ENCODE data around the gene PDE4D. TPM values are rescaled to one million over a fixed set of nuclear protein-coding genes. Genes with fewer than 3 reads are reported as not detected.

Gene PDE4D
- total RNA-seq, 1 donor from 2014 or later: 85.8 TPM

- H3K27ac ChIP-seq: no peak overlapping the region
- peak; percentile 22 for ATAC-seq
- no peak for TF ChIP-seq CTCF (IDR thresholded peaks at IDR 0.05)
- H3K4me3 ChIP-seq: no peak overlapping the region
- no peaks in the 10 kb centered on the region for H3K36me3 ChIP-seq
- no peaks in the 10 kb centered on the region for H3K9me3 ChIP-seq
- no peaks in the 10 kb centered on the region for H3K4me1 ChIP-seq
- H3K27me3 ChIP-seq: no peaks in the 10 kb centered on the region
- DNase-seq: no peak
- intact Hi-C loops (cut with DNase I): no loop called here
Observed at GRCh38 chr5:59241119-59241518, 652.4 kb downstream of the PDE4D start.

- Histone ChIP-seq H3K27me3 (no peaks in the 10 kb centered on the region), H3K27ac (no peak overlapping the region), H3K4me1 (no peaks in the 10 kb centered on the region), H3K9me3 (no peaks in the 10 kb centered on the region), H3K36me3 (no peaks in the 10 kb centered on the region), H3K4me3 (no peak overlapping the region)
- ATAC-seq (no peak), DNase-seq (no peak)
- intact Hi-C loops (cut with DNase I): no loop called here
- TF ChIP-seq CTCF (IDR thresholded peaks at IDR 0.05): no peak
Observed at GRCh38 chr5:59238126-59238902, 655.2 kb downstream of the PDE4D start.

- Histone ChIP-seq H3K36me3 (no peaks in the 10 kb centered on the region), H3K27ac (no peak overlapping the region), H3K4me3 (no peak overlapping the region), H3K9me3 (no peaks in the 10 kb centered on the region), H3K27me3 (no peaks in the 10 kb centered on the region), H3K4me1 (no peaks in the 10 kb centered on the region)
- intact Hi-C loops (cut with DNase I): no loop called here
- no peak for TF ChIP-seq CTCF (IDR thresholded peaks at IDR 0.05)
- no peak for ATAC-seq
- DNase-seq: no peak
Observed at GRCh38 chr5:59236986-59237385, 656.5 kb downstream of the PDE4D start.

- no peak overlapping the region for H3K27ac ChIP-seq
- H3K4me3 ChIP-seq: no peak overlapping the region
- no peaks in the 10 kb centered on the region for H3K4me1 ChIP-seq
- DNase-seq (no peak), ATAC-seq (no peak)
- no peak for TF ChIP-seq CTCF (IDR thresholded peaks at IDR 0.05)
- intact Hi-C loops (cut with DNase I): no loop called here
- no peaks in the 10 kb centered on the region for H3K9me3 ChIP-seq
- H3K36me3 ChIP-seq: no peaks in the 10 kb centered on the region
- no peaks in the 10 kb centered on the region for H3K27me3 ChIP-seq
Observed at GRCh38 chr5:59236448-59236847, 657.1 kb downstream of the PDE4D start.

GRCh38 chr5:59234236-59234635 lies 659.3 kb downstream of the PDE4D start:
- DNase-seq: no peak
- TF ChIP-seq CTCF (IDR thresholded peaks at IDR 0.05): no peak
- Histone ChIP-seq H3K27me3 (no peaks in the 10 kb centered on the region), H3K4me3 (no peak overlapping the region), H3K27ac (no peak overlapping the region), H3K36me3 (no peaks in the 10 kb centered on the region), H3K9me3 (no peaks in the 10 kb centered on the region), H3K4me1 (no peaks in the 10 kb centered on the region)
- no peak for ATAC-seq
- intact Hi-C loops (cut with DNase I): no loop called here

Measured in upper lobe of right lung (tissue), 1 donor.